HG02981 (cell line): Measurements from ENCODE around the gene SLC7A10.
"Not testable (repeated sequence)": the region's sequence is repeated elsewhere in the genome, so short reads cannot be mapped to it uniquely, and the experiment has no call there.

Source experiments
- ATAC-seq: cut with Tn5 transposase; IDR thresholded peaks from one replicate; pipeline ENCODE4 v1.9.1; 2021; ENCODE audit warnings: mild to moderate bottlenecking, moderate library complexity; ENCODE audit not compliant: unreplicated experiment

The SLC7A10 gene

DNA sequence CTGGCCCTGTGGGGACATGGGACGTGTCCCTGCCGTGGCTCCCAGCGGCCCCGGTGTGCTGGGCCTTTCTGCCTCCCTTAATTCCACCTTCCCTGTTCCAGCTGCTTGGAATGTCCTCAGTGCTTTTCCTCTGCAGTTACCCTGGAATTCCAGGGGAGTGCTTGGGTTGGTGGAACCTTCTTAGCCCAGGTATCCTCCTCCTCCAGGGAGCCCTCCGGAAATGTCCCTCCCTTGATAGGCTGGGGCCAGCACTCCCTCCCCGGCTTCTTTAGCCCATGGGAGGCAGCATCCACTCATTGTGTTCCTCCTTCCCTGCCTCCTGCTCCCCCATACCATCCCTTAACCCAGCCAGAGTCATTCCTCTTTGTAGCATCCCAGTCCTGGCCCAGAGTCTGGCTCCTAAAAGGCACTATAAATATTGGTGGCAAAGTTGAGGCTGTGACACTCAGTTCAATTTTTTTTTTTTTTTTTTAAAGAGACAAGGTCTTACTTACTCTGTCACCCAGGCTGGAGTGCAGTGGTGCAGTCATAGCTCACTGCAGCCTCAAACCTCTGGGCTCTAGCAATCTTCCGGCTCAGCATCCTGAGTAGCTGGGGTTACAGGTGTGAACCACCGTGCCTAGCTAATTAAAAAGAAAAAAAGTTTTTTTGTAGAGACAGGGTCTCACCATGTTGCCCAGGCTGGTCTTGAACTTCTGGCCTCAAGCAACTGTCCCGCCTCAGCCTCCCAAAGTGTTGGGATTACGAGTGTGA is 13.7 kb upstream of the SLC7A10 start:
- ATAC-seq = no peak

DNA sequence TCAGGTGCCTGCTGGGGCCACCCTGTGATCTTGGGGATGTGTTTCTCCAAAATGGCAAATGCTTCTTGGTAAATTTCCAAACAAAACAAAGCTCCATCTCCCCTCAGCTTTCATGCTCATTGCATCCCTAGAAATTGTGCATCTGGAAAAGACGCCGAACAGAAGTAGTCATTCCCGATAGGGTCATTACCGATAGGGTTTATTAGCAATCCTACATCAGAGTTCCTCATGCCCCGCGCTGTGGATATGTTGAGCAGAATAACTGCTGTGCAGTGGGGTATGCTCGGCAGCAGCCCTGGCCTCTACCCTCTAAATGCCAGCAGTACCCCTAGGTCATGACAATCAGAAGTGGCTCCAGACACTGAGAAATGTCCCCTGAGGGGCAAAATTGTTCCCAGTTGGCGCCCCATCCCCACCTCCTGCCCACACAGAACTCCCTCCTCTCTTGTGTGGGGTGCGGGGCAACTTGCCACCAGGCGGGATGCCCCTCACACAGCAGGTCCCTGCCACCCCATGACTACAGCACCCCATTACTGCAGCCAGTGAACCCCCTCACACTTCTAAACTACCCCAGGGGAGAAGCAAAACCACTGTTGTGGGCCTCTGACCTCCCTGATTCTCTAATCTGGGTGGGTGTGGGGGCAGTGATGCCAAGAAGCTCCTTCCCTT is 13.0 kb upstream of the SLC7A10 start:
- ATAC-seq = no peak

DNA sequence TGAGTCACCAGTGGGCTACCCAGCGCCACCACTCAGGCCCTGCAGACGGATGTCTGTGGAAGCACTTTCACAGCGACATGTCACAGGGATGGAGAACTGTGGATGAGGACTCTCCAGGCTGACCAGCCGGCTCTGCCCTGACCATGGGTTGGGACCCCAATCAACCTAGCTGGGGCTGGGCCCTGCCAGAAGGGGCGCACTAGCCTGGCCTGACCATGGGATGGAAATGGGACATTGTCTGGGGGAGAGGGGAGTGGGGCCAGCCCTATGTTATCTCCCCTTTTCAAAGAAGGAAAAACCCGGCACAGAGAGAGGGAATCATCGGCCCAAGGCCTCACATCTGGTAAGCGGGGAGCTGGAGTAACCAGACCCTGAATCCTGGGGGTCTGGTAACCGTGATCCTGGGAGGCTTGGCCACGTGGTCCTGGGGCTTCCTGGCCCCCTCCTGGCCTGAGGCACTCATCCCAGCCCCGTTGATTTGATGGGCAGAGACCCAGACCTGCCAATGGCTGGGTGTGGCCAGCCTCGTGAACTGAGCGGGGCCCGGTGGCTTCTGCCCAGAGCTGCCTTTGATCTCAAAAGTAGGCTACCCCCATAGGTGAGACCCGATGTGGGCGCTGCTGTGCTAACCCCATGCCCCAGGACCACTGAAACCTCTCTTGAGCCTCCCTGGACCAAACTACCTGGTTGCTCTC is 11.2 kb upstream of the SLC7A10 start:
- no peak for ATAC-seq

DNA sequence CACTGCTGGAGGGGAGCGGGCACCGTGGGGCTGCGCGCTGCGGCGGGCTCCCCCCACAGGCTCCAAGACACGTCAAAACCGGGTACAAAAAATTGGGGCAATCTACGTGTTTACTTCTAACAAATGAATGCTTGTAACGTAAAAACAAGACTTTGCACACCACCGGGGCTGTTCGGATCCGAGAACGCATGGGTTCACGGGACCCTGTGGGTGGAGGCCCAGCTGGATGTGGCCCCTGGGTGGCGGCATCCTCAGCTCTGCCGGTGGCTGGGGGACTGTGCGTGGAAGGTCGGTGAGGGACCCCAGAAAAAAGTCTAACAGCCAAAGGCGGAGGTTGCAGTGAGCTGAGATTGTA is 10.3 kb upstream of the SLC7A10 start:
- ATAC-seq = no peak

DNA sequence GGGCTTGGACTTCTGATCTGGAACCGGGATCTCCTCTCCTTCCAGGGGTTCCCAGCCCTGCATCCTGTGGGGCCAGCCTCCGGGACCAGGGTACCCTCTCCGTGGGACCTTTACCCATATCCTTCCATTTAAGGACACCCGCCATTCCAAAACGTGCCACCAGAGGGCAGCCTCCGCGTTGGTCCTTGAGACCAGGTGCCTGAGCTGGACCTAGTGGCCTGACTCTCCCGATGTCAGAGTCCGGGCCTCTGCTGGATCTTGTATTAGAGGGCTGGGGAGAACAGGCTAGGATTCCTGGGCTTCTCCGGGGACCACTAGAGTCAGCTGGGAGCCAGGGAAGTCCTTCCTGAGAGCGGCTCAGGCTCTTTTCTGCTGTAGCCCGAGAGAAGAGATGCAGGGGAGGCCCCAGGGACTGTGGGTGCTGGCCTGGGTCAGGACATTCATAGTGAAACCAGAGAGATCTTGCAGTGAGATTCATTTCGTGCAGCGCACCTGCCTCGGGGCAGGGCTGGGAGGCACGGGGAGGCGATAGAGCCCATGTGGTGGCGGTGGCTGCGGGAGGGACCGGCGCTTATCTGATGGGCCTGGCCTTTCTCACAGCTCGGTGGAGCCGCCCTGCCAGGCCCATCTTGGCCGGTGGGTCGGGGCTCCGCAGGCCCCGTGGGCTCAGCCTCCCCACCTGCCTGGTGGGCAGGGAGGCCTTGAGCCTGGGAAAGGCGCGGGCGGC is 9.8 kb upstream of the SLC7A10 start:
- peak; percentile 86 for ATAC-seq

DNA sequence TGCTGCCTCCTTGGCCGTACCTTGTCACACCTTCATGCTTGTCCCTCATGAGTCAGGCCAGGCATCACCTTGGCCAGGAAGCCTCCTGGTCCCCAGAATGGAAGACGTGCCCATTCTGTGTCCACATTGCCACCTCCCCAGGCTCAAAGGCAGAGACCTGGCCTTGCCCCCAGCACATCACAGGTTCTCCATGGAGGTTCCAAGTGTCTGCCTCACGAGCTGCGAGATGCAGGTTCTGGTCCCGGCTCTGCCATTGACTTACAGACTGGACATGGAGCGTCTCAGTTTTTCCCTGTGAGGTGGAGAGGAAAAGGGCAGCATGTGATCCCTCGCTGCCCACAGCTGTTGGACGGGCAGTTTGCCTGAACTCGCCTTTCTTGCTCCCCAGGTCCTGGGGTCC is 9.1 kb upstream of the SLC7A10 start:
- ATAC-seq = no peak

DNA sequence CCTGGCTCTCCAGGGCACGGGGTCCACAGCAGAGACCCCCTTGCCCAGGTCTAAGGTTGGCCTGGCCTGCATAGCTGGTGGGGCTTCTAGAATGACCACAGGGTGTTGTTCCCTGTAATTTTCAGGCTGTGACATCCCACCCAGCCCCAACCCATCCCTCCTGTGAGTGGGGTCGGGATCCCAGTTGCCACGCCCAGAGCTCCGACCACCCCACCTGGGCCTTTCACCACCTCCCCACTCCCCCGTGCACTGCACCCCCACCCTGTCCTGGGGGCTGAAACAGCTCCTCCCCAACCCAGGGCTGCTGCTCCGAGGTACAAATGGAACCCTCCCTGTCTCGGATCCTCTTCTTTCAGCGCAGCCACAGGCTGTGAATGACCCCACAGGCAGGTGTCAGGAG is 8.4 kb upstream of the SLC7A10 start:
- ATAC-seq = no peak

DNA sequence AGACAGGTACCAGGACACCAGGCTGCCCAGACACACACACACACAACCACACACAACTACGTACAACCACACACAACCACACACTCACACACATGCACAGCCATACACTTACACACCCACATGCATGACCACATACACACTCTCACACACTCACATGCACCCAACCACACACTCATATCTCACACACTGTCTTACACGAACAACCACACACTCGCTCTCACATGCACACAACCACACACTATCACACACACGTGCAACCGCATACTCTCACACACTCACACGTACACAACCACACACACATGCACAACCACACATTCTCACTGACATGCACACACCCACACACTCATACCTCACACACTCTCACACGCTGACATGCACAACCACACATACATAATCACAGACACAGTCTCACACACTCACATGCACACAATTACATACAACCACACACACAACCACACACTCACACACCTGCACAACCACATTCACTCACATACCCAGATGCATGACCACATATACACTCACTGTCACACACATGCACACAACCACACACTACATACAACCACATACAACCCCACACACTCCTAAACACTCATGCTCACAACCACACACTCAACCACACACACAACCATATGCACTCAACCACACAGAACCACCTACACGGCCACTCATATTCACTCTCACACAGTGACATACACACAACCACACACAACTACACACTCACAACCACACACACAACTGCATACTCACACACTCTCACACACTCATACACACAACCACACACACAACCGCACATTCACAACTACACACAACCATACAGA is 7.6 kb upstream of the SLC7A10 start:
- no peak for ATAC-seq

DNA sequence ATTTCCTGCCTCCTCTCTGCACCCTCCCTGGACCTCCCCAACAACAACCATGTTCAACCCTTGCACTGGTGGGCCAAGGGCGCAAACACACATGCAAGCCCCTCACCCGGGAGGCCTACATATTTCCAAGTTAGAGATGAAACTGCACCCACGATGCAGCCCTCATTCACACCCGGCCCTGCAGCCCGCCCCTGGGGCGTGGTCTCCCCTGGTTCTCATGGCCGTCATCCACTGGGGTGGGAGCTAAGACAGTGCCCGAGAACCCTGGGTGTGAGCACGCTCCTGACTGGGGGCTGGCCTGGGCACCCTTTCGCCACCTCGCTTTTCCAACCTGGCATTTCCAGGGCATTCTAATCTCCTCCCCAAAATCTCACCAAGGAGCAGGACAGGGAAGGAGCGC is 7.0 kb upstream of the SLC7A10 start:
- ATAC-seq = no peak

DNA sequence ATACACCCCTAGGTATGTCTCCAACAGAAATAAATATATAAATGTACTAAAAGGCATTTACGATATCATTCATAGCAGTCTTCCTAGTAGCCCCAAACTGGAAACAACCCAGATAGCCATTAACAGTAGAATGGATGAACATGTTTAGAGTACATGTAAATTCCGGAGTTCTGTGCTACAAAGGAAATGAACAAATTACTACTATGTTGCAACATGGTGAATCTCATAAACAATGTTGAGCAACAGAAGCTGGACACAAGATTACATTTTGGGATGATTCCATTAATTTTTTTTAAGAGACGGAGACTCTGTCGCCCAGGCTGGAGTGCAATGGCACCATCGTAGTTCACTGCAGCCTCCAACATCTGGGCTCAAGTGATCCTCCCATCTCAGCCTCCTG is 5.9 kb upstream of the SLC7A10 start:
- no peak for ATAC-seq

DNA sequence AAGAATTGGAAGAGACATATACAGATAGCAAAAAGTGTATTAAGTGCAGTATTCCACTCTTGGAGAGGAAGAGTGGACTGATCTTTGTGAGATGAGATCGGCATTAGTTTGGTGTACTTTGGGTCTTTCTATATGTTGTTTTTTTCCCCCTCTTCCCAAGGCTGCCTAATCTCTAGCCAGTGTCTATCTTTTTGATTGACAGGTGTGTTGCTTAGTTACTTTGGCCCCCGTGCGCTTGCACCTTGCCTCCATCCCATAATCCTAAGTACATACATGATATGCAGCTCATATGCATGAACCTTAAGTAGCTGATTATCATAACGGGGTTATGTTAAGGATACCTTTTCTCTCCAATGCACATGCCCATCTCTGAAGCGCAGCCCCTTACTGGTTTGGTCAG is 4.3 kb upstream of the SLC7A10 start:
- no peak for ATAC-seq

DNA sequence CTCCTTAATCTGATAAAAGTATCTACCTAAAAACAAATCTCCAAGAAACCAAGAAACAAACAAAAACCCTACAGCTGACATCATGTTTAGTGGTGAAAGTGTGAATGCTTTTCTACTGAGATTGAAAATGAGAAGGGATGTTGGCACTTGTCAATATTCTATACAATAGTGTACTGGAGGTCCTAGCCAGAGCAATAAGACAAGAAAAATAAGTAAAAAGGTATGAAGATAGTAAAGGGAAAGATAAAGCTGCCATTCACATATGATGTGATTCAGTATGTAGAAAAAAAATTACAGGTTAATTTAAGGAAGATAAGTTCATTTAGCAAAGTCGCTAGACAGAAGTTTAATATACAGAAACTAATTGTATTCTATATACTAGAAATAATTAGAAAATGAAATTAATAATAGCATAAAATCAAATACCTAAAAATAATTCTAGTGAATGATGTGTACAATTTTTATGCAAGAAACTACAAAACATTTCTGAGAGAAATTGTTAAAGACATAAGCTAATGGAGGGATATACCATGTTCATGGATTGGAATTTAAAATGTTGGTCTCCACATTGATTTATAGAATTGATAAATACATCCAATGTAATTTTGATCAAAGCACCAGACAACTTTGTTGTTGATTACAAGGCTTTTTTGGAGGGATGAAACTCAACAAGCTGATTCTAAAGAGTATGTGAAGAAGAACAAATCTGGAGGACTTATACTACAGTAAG is 2.4 kb upstream of the SLC7A10 start:
- no peak for ATAC-seq

DNA sequence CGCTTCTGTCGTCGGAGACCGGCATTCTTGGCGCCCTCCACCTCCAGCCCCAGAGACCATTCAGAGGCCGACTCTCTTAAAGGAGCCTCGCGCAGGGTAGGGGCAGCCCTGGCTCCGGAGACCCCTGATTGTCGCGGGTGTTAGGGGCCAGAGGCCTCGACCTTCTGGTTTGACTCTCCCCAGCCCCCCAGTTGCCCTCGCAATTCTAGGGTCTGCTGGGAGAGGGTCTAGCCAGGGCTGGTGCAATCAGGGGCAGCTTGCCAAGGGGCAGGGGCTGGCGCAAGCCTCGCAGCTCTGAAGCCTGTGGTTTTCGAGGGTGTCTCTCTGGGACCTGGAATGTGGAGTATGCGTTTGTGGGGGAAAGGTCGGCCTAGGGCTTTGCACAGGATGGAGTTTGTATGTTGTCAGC is 1.6 kb upstream of the SLC7A10 start:
- no peak for ATAC-seq

DNA sequence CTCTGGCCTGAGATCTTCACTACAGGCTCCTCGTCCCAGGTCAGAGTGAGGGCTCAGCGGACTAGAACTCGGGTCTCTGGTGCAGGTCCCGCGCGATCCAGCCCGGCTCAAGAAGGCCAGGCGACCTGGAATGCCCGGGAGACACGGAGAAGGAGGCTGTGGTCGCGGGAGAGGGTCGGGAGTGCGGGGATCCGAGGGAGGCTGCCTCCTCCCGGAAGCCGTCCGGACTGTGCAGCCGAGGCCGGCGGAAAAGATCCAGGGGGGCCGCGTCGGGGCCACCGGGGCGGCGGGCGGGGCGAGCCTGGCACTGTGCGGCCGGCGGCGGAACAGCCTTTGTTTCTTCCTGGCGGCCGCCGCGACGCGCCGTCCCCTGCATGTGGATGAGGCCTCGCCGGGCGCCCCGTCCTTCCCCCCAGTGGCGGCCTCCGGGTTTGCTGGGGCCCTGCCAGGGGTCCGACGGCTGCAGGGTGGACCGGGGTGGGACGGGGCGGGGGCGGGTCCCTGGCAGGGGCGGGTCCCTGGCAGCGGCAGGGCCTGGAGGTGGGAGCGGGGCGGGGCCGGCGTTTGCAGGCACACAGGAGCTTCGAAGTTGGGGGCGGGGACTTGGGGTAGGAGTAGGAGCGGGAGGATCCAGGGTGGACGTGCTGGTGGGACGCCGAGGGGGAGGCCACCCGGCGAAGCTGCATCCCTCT is 1.0 kb upstream of the SLC7A10 start:
- no peak for ATAC-seq

DNA sequence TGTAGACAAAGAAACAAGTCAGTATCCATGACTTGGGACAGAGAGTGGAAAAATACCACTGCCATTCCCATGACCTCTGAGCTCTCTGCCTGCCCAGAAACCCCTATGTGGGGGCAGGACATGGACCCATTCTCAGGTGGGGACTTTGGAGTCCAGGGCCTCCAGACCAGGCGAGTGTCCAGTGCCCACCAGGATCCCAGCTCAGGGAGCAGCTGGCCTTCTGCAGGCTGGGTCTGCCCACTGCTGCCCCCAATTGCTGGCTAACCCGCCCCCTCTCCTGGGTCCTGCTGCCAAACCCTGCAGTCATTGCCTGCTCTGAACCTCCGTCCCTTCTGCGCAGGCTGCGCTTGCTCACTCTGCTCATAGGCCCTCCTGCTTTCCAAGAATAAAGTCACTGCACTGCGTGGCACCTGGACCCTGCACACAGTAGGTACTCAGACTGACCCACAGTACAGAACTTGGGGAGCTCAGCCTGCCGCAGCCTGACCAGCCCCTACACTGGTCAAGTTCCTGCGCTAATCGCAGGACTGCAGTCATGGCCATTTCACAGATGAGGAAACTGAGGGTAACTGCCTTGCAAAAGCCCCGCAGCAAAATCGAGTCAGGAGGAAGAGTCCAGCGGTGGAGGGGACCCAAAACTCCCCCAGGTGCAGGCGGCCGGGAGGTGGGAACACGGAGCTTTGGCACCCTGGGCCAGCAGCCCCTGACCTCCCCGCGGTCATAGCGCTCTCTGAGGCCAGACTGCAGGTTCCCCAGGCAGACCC is 774 bp downstream of the SLC7A10 start:
- ATAC-seq = no peak

DNA sequence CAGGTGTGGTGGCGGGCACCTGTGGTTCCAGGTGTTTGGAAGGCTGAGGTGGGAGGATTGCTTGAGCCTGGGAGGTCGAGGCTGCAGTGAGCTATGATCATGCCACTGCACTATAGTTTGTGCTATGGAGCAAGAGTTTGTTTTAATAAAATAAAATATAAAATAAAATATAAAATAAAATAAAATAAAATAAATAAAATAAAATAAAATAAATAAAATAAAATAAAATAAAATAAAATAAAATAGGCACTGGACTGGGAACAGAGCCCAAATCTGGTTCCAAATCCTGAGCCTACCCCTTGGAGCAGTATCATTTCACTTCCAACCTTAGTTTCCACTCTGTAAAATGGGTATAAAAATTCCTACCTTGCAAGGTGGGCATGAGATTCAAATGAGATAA is 3.4 kb downstream of the SLC7A10 start:
- ATAC-seq = not testable (repeated sequence)

DNA sequence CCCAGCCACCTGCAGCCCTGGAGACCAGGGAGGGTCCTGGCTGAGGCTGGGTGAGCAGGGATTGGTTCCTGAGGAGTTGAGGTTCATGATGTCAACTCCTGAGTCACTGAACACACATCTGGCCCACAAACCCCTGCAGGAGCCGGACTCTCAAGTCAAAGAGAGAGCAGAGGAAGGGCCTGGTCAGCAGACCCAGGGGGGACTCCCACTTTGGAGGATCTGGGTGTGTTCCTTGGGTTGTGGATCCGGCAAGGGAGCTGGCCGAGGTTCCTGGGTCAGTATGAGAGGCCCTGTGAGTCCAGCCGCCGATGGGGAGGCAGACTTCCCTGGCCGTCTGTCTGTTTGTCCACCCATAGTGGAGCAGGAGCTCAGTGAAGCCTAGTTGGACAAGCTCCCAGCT is 4.0 kb downstream of the SLC7A10 start:
- ATAC-seq = no peak

DNA sequence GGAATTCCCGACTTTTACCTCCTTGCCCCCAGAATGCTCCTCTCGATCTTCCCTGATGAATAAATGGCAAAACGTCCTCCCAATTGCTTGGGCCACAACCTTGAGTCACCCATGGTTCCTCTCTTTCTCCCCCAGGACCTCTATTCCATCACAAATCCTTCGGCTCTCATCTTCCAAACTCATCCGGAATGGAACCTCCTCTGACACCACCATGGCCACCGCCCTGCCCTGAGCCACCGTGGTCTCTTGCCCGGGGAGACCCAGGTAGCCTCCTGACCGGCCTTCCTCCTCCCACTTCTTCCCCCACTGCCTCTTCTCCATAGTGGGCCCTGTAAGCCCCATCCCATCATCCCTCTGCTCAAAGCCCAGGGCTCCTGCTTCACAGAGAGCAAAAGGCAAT is 4.9 kb downstream of the SLC7A10 start:
- ATAC-seq = no peak

DNA sequence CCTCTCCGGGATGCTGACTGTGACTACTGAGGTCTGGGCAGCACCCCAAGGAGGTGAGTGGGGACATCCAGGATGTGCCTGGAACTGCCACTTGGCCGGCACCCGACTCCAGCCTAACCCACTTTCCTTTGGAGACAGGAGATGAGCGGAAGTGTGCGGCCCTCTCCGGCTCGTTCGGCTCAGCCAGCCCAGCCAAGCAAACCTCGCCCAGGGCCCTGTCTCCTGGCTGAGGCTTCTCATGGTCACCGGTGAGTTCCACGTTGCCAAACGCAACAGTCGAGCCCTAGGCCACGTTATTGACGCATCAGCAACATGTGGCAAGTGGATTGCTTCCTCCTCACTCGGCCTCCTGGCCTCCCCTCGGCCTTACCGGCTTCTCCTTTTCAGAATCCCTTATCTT is 5.5 kb downstream of the SLC7A10 start:
- ATAC-seq = no peak
